WTC11 (cell line): ENCODE measurements around the gene ARHGAP42. TPM values are rescaled to one million over a fixed set of nuclear protein-coding genes. Genes with fewer than 3 reads are reported as not detected.

ENCODE experiments used
- ATAC-seq: fragments of 200-7000 bp; cut with Tn5 transposase; 2 replicates; pipeline ENCODE4 v1.10.0; 2021; ENCODE audit warnings: mild to moderate bottlenecking, moderate library complexity
- CTCF ChIA-PET: fragments of 300-600 bp; sonication (Branson Sonifier 250); formaldehyde crosslinking; loops from one replicate; lab custom pipeline; 2021; ENCODE audit warnings: antibody characterized with exemption; lab: Charles Lee
- POLR2A ChIA-PET: fragments of 350-600 bp; sonication (Branson Sonifier 250); formaldehyde crosslinking; loops from one replicate; lab custom pipeline; 2021; ENCODE audit warnings: antibody characterized with exemption; lab: Charles Lee
- DNase-seq: peaks from one replicate; pipeline ENCODE4 v3.0.0; 2021; ENCODE audit warnings: low spot score
- H3K27ac Mint-ChIP-seq: 2 replicates; pipeline ENCODE4 v1.8.0; 2021; ENCODE audit warnings: mixed read lengths
- H3K27me3 Mint-ChIP-seq: 2 replicates; pipeline ENCODE4 v1.8.0; 2021; ENCODE audit warnings: low read depth, mild to moderate bottlenecking, moderate library complexity, mixed read lengths
- H3K36me3 Mint-ChIP-seq: 2 replicates; pipeline ENCODE4 v1.8.0; 2021; ENCODE audit warnings: mixed read lengths
- H3K4me1 Mint-ChIP-seq: 2 replicates; pipeline ENCODE4 v1.8.0; 2022; ENCODE audit warnings: mixed read lengths
- H3K4me3 Mint-ChIP-seq: 2 replicates; pipeline ENCODE4 v1.8.0; 2021; ENCODE audit warnings: mild to moderate bottlenecking, moderate library complexity, mixed read lengths
- H3K9me3 Mint-ChIP-seq: 2 replicates; pipeline ENCODE4 v1.8.0; 2021; ENCODE audit warnings: mixed read lengths
- CREM ChIP-seq: sonication (generic); formaldehyde crosslinking; IDR thresholded peaks from 2 replicates; pipeline ENCODE4 v1.8.1; 2022; ENCODE audit warnings: mild to moderate bottlenecking, missing genetic modification reagents, moderate library complexity
- ESRRA ChIP-seq: sonication (generic); formaldehyde crosslinking; IDR thresholded peaks from 2 replicates; pipeline ENCODE4 v1.8.1; 2022; ENCODE audit warnings: mild to moderate bottlenecking, missing genetic modification reagents, borderline replicate concordance
- FOXJ3 ChIP-seq: sonication (generic); formaldehyde crosslinking; IDR thresholded peaks from 2 replicates; pipeline ENCODE4 v1.9.0; 2021; ENCODE audit warnings: missing genetic modification reagents, mild to moderate bottlenecking, borderline replicate concordance
- FOXP1 ChIP-seq: sonication (generic); formaldehyde crosslinking; IDR thresholded peaks from 2 replicates; pipeline ENCODE4 v1.8.0; 2022; ENCODE audit warnings: missing genetic modification reagents, mild to moderate bottlenecking, moderate library complexity, borderline replicate concordance
- GRHL2 ChIP-seq: fragments of 250-450 bp; sonication (Bioruptor Pico); IDR thresholded peaks from 2 replicates; pipeline ENCODE4 v1.8.0; 2022; ENCODE audit warnings: mild to moderate bottlenecking, moderate library complexity; ENCODE audit not compliant: insufficient replicate concordance, severe bottlenecking
- JAZF1 ChIP-seq: fragments of 250-450 bp; sonication (Bioruptor Pico); IDR thresholded peaks from 2 replicates; pipeline ENCODE4 v1.9.0; 2021; ENCODE audit warnings: moderate library complexity, mild to moderate bottlenecking, inconsistent platforms
- NR1H2 ChIP-seq: sonication (generic); formaldehyde crosslinking; IDR thresholded peaks from 2 replicates; pipeline ENCODE4 v1.9.0; 2021; ENCODE audit warnings: mild to moderate bottlenecking, moderate library complexity, missing genetic modification reagents
- SMAD4 ChIP-seq: sonication (generic); formaldehyde crosslinking; IDR thresholded peaks from 2 replicates; pipeline ENCODE4 v1.8.0; 2022; ENCODE audit warnings: mild to moderate bottlenecking, missing genetic modification reagents
- TCF7 ChIP-seq: sonication (generic); formaldehyde crosslinking; IDR thresholded peaks from 2 replicates; pipeline ENCODE4 v1.8.0; 2022; ENCODE audit warnings: mild to moderate bottlenecking, low read depth, missing genetic modification reagents, moderate library complexity
- TEAD1 ChIP-seq: sonication (generic); formaldehyde crosslinking; IDR thresholded peaks from 2 replicates; pipeline ENCODE4 v1.8.0; 2022; ENCODE audit warnings: mild to moderate bottlenecking, missing genetic modification reagents
- TP53 ChIP-seq: sonication (generic); formaldehyde crosslinking; IDR thresholded peaks from 2 replicates; pipeline ENCODE4 v1.8.1; 2023; ENCODE audit warnings: mild to moderate bottlenecking, missing genetic modification reagents
- ZNF512 ChIP-seq: sonication (generic); formaldehyde crosslinking; IDR thresholded peaks from 2 replicates; pipeline ENCODE4 v1.8.1; 2022; ENCODE audit warnings: missing genetic modification reagents, borderline replicate concordance
- total RNA-seq: library from RNA; stranded (reverse); gene quantifications from 3 replicates; pipeline ENCODE4 v1.2.3, GENCODE V29; 2021
- TF ChIP-seq, protein P1 (sequence below): sonication (generic); formaldehyde crosslinking; IDR thresholded peaks from 2 replicates; pipeline ENCODE4 v1.8.1; 2023; ENCODE audit warnings: mild to moderate bottlenecking, missing genetic modification reagents
- TF ChIP-seq, protein P2 (sequence below): sonication (generic); formaldehyde crosslinking; IDR thresholded peaks from 2 replicates; pipeline ENCODE4 v1.8.0; 2023; ENCODE audit warnings: missing genetic modification reagents, mild to moderate bottlenecking, borderline replicate concordance
- TF ChIP-seq, protein P3 (sequence below): fragments of 250-450 bp; sonication (Bioruptor Pico); IDR thresholded peaks from 2 replicates; pipeline ENCODE4 v1.9.0; 2021; ENCODE audit warnings: mild to moderate bottlenecking, borderline replicate concordance
- TF ChIP-seq, protein P4 (sequence below): sonication (generic); formaldehyde crosslinking; IDR thresholded peaks from 2 replicates; pipeline ENCODE4 v1.8.1; 2023; ENCODE audit warnings: mild to moderate bottlenecking, moderate library complexity, missing genetic modification reagents

The ARHGAP42 gene
- total RNA-seq, 1 experiment from 2014 or later: 32.5 TPM

- ChIA-PET POLR2A (no interaction called here), CTCF (no interaction called here)
- H3K36me3 Mint-ChIP-seq: no peaks in the 10 kb centered on the region
- no peaks in the 10 kb centered on the region for H3K27me3 Mint-ChIP-seq
- DNase-seq: no peak
- no peaks in the 10 kb centered on the region for H3K9me3 Mint-ChIP-seq
- no peak overlapping the region for H3K4me3 Mint-ChIP-seq
- H3K27ac Mint-ChIP-seq: no peak overlapping the region
- ATAC-seq: no peak
- peaks cover 14% of the 10 kb centered on the region for H3K4me1 Mint-ChIP-seq
- TF ChIP-seq ESRRA (CRISPR knock-in tag): no peak
- no peak for TF ChIP-seq TCF7 (CRISPR knock-in tag)
- TF ChIP-seq TEAD1 (CRISPR knock-in tag): no peak
- TF ChIP-seq, protein P1, sequence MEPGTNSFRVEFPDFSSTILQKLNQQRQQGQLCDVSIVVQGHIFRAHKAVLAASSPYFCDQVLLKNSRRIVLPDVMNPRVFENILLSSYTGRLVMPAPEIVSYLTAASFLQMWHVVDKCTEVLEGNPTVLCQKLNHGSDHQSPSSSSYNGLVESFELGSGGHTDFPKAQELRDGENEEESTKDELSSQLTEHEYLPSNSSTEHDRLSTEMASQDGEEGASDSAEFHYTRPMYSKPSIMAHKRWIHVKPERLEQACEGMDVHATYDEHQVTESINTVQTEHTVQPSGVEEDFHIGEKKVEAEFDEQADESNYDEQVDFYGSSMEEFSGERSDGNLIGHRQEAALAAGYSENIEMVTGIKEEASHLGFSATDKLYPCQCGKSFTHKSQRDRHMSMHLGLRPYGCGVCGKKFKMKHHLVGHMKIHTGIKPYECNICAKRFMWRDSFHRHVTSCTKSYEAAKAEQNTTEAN (CRISPR knock-in tag): no peak
- TF ChIP-seq CREM (CRISPR knock-in tag): no peak
- no peak for TF ChIP-seq SMAD4
- no peak for TF ChIP-seq NR1H2 (CRISPR knock-in tag)
- TF ChIP-seq, protein P2, sequence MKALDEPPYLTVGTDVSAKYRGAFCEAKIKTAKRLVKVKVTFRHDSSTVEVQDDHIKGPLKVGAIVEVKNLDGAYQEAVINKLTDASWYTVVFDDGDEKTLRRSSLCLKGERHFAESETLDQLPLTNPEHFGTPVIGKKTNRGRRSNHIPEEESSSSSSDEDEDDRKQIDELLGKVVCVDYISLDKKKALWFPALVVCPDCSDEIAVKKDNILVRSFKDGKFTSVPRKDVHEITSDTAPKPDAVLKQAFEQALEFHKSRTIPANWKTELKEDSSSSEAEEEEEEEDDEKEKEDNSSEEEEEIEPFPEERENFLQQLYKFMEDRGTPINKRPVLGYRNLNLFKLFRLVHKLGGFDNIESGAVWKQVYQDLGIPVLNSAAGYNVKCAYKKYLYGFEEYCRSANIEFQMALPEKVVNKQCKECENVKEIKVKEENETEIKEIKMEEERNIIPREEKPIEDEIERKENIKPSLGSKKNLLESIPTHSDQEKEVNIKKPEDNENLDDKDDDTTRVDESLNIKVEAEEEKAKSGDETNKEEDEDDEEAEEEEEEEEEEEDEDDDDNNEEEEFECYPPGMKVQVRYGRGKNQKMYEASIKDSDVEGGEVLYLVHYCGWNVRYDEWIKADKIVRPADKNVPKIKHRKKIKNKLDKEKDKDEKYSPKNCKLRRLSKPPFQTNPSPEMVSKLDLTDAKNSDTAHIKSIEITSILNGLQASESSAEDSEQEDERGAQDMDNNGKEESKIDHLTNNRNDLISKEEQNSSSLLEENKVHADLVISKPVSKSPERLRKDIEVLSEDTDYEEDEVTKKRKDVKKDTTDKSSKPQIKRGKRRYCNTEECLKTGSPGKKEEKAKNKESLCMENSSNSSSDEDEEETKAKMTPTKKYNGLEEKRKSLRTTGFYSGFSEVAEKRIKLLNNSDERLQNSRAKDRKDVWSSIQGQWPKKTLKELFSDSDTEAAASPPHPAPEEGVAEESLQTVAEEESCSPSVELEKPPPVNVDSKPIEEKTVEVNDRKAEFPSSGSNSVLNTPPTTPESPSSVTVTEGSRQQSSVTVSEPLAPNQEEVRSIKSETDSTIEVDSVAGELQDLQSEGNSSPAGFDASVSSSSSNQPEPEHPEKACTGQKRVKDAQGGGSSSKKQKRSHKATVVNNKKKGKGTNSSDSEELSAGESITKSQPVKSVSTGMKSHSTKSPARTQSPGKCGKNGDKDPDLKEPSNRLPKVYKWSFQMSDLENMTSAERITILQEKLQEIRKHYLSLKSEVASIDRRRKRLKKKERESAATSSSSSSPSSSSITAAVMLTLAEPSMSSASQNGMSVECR (CRISPR knock-in tag): no peak
- no peak for TF ChIP-seq FOXP1
- no peak for TF ChIP-seq JAZF1 (CRISPR knock-in tag)
- no peak for TF ChIP-seq TP53
- TF ChIP-seq, protein P3, sequence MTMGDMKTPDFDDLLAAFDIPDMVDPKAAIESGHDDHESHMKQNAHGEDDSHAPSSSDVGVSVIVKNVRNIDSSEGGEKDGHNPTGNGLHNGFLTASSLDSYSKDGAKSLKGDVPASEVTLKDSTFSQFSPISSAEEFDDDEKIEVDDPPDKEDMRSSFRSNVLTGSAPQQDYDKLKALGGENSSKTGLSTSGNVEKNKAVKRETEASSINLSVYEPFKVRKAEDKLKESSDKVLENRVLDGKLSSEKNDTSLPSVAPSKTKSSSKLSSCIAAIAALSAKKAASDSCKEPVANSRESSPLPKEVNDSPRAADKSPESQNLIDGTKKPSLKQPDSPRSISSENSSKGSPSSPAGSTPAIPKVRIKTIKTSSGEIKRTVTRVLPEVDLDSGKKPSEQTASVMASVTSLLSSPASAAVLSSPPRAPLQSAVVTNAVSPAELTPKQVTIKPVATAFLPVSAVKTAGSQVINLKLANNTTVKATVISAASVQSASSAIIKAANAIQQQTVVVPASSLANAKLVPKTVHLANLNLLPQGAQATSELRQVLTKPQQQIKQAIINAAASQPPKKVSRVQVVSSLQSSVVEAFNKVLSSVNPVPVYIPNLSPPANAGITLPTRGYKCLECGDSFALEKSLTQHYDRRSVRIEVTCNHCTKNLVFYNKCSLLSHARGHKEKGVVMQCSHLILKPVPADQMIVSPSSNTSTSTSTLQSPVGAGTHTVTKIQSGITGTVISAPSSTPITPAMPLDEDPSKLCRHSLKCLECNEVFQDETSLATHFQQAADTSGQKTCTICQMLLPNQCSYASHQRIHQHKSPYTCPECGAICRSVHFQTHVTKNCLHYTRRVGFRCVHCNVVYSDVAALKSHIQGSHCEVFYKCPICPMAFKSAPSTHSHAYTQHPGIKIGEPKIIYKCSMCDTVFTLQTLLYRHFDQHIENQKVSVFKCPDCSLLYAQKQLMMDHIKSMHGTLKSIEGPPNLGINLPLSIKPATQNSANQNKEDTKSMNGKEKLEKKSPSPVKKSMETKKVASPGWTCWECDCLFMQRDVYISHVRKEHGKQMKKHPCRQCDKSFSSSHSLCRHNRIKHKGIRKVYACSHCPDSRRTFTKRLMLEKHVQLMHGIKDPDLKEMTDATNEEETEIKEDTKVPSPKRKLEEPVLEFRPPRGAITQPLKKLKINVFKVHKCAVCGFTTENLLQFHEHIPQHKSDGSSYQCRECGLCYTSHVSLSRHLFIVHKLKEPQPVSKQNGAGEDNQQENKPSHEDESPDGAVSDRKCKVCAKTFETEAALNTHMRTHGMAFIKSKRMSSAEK (CRISPR knock-in tag): no peak
- no peak for TF ChIP-seq GRHL2
- TF ChIP-seq, protein P4, sequence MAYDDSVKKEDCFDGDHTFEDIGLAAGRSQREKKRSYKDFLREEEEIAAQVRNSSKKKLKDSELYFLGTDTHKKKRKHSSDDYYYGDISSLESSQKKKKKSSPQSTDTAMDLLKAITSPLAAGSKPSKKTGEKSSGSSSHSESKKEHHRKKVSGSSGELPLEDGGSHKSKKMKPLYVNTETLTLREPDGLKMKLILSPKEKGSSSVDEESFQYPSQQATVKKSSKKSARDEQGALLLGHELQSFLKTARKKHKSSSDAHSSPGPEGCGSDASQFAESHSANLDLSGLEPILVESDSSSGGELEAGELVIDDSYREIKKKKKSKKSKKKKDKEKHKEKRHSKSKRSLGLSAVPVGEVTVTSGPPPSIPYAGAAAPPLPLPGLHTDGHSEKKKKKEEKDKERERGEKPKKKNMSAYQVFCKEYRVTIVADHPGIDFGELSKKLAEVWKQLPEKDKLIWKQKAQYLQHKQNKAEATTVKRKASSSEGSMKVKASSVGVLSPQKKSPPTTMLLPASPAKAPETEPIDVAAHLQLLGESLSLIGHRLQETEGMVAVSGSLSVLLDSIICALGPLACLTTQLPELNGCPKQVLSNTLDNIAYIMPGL: no peak
- no peak for TF ChIP-seq ZNF512
- no peak for TF ChIP-seq FOXJ3 (CRISPR knock-in tag)
- TF ChIP-seq, all 79 proteins: peak for 0
Observed at GRCh38 chr11:100942016-100942415, 254.9 kb downstream of the ARHGAP42 start.
